GM12892 (cell line): ENCODE data around the gene NHLRC4.
"Not testable (repeated sequence)": the region's sequence is repeated elsewhere in the genome, so short reads cannot be mapped to it uniquely, and the experiment has no call there.

Source experiments
- DNase-seq: peaks from one replicate; pipeline ENCODE4 v3.0.0; 2011; ENCODE audit not compliant: insufficient read length
- FAIRE-seq: peaks from 2 replicates; lab custom pipeline; 2011; peaks lifted over from hg19 to GRCh38; lab: Jason Lieb, UNC
- POLR2A ChIP-seq: IDR thresholded peaks from 2 replicates; pipeline ENCODE4 v1.6.1; 2011; ENCODE audit warnings: low read depth, low read length, control low read depth
- POLR2AphosphoS5 ChIP-seq: IDR thresholded peaks from 2 replicates; pipeline ENCODE4 v1.6.1; 2011; ENCODE audit warnings: low read depth, low read length, control low read depth
- TAF1 ChIP-seq: IDR thresholded peaks from 2 replicates; pipeline ENCODE4 v1.6.1; 2011; ENCODE audit warnings: low read depth, mild to moderate bottlenecking, control low read depth, low read length, borderline replicate concordance

The NHLRC4 gene

GRCh38 chr16:591892-592517, 25.2 kb downstream of the NHLRC4 start:
- TF ChIP-seq POLR2AphosphoS5 (no peak), POLR2A (no peak), TAF1 (no peak)
- FAIRE-seq = no peak
- no peak for DNase-seq

- TF ChIP-seq POLR2A = no peak
- TF ChIP-seq TAF1 = no peak
- TF ChIP-seq POLR2AphosphoS5 = no peak
- DNase-seq (no peak), FAIRE-seq (no peak)
Measured at GRCh38 chr16:592518-593306, 25.9 kb downstream of the NHLRC4 start.

GRCh38 chr16:593406-593805, 26.6 kb downstream of the NHLRC4 start:
- FAIRE-seq (no peak), DNase-seq (no peak)
- TF ChIP-seq TAF1 (no peak), POLR2A (no peak), POLR2AphosphoS5 (no peak)

- FAIRE-seq (no peak), DNase-seq (no peak)
- TF ChIP-seq TAF1 (no peak), POLR2A (no peak), POLR2AphosphoS5 (no peak)
Measured at GRCh38 chr16:593807-594206, 27.0 kb downstream of the NHLRC4 start.

- DNase-seq (no peak), FAIRE-seq (no peak)
- TF ChIP-seq TAF1 (no peak), POLR2AphosphoS5 (no peak), POLR2A (no peak)
Measured at GRCh38 chr16:595094-595528, 28.3 kb downstream of the NHLRC4 start.

GRCh38 chr16:595942-596735, 29.3 kb downstream of the NHLRC4 start:
- no peak for TF ChIP-seq POLR2AphosphoS5
- no peak for TF ChIP-seq TAF1
- TF ChIP-seq POLR2A = no peak
- FAIRE-seq (no peak), DNase-seq (no peak)

GRCh38 chr16:596736-597060, 29.9 kb downstream of the NHLRC4 start:
- no peak for DNase-seq
- no peak for FAIRE-seq
- no peak for TF ChIP-seq POLR2A
- TF ChIP-seq POLR2AphosphoS5 = no peak
- no peak for TF ChIP-seq TAF1

GRCh38 chr16:597655-598054, 30.9 kb downstream of the NHLRC4 start:
- not testable (repeated sequence) for FAIRE-seq, DNase-seq

GRCh38 chr16:598823-599739, 32.3 kb downstream of the NHLRC4 start:
- no peak for FAIRE-seq
- DNase-seq = no peak

GRCh38 chr16:600781-601180, 34.0 kb downstream of the NHLRC4 start:
- no peak for FAIRE-seq
- no peak for TF ChIP-seq TAF1
- TF ChIP-seq POLR2AphosphoS5 = no peak
- no peak for TF ChIP-seq POLR2A
- no peak for DNase-seq

More at GRCh38 chr16:598823-599739, 32.3 kb downstream of the NHLRC4 start:
- TF ChIP-seq POLR2AphosphoS5 = no peak
- no peak for TF ChIP-seq TAF1
- no peak for TF ChIP-seq POLR2A
